PFSK-1 (cell line): ENCODE measurements around the gene VWA3B.

ENCODE experiments used
- FOXP2 ChIP-seq: optimal IDR thresholded peaks from 2 replicates; pipeline ENCODE3; 2011; ENCODE audit warnings: borderline replicate concordance, control low read depth, inconsistent platforms; ENCODE audit not compliant: insufficient read depth; ENCODE audit errors: extremely low read length, extremely low read depth
- POLR2AphosphoS5 ChIP-seq: IDR thresholded peaks from 2 replicates; pipeline ENCODE4 v1.6.1; 2012; ENCODE audit warnings: low read depth, mild to moderate bottlenecking, control low read depth, low read length, moderate library complexity
- SIN3A ChIP-seq: IDR thresholded peaks from 2 replicates; pipeline ENCODE4 v1.6.1; 2012; ENCODE audit warnings: mild to moderate bottlenecking, low read length, moderate library complexity, borderline replicate concordance; ENCODE audit not compliant: insufficient read depth
- TAF1 ChIP-seq: IDR thresholded peaks from 2 replicates; pipeline ENCODE4 v1.6.1; 2012; ENCODE audit warnings: low read length, control low read depth, borderline replicate concordance; ENCODE audit not compliant: insufficient read depth
- TF ChIP-seq, protein P1 (sequence below), 2 experiments: IDR thresholded peaks; 2 replicates each; pipeline versions ENCODE4 v1.6.1 to v1.8.0; 2011 to 2012; ENCODE audit warnings: low read depth in 2 of 2, low read length in 2 of 2, control low read depth in 1 of 2, inconsistent platforms in 1 of 2, mild to moderate bottlenecking in 1 of 2, moderate library complexity in 1 of 2; ENCODE audit not compliant: insufficient read depth in 1 of 2

DNA sequence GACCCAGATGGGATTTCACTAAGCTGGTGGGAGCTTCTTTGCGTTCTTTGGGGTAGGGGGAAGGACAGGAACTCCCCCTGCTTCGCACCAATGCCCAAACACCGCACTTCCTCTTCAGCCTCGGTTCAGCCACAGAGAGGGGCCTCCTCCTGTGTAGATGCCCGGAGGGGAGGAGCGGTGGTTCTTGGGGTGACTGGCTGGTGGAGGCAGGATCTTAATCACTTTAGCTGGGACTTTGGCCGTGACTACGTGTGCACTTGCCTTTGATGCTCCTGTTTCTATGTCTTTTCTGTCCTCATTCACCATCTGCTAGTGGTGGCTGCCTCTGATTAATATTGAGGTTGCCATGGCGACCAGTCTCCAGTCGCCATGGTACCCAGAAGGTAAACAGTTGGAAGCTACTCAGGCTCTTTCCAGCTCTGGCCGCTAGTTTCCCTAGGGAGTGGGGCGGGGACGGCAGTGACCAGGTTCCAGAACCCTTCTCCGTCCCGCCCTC is 261.1 kb downstream of the VWA3B start:
- TF ChIP-seq TAF1: no peak
- TF ChIP-seq POLR2AphosphoS5: no peak
- no peak for TF ChIP-seq SIN3A
- TF ChIP-seq, protein P1, sequence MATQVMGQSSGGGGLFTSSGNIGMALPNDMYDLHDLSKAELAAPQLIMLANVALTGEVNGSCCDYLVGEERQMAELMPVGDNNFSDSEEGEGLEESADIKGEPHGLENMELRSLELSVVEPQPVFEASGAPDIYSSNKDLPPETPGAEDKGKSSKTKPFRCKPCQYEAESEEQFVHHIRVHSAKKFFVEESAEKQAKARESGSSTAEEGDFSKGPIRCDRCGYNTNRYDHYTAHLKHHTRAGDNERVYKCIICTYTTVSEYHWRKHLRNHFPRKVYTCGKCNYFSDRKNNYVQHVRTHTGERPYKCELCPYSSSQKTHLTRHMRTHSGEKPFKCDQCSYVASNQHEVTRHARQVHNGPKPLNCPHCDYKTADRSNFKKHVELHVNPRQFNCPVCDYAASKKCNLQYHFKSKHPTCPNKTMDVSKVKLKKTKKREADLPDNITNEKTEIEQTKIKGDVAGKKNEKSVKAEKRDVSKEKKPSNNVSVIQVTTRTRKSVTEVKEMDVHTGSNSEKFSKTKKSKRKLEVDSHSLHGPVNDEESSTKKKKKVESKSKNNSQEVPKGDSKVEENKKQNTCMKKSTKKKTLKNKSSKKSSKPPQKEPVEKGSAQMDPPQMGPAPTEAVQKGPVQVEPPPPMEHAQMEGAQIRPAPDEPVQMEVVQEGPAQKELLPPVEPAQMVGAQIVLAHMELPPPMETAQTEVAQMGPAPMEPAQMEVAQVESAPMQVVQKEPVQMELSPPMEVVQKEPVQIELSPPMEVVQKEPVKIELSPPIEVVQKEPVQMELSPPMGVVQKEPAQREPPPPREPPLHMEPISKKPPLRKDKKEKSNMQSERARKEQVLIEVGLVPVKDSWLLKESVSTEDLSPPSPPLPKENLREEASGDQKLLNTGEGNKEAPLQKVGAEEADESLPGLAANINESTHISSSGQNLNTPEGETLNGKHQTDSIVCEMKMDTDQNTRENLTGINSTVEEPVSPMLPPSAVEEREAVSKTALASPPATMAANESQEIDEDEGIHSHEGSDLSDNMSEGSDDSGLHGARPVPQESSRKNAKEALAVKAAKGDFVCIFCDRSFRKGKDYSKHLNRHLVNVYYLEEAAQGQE (IDR thresholded peaks at IDR 0.05; ENCODE audit: insufficient read depth in 1 of 2, low read depth in 2 of 2, low read length in 2 of 2): no peak
- TF ChIP-seq FOXP2: no peak
